HS-5 (cell line): Measurements from ENCODE around the gene LTBP1.
A peak's percentile ranks its signal among the peaks of the same experiment; 100 is the strongest.

ENCODE experiments used
- DNase-seq: peaks from one replicate; pipeline ENCODE4 v3.0.0-alpha.2; 2012; ENCODE audit warnings: low read depth

LTBP1 gene

GRCh38 chr2:33115196-33115595, 168.4 kb downstream of the LTBP1 start:
- DNase-seq: no peak

DNA sequence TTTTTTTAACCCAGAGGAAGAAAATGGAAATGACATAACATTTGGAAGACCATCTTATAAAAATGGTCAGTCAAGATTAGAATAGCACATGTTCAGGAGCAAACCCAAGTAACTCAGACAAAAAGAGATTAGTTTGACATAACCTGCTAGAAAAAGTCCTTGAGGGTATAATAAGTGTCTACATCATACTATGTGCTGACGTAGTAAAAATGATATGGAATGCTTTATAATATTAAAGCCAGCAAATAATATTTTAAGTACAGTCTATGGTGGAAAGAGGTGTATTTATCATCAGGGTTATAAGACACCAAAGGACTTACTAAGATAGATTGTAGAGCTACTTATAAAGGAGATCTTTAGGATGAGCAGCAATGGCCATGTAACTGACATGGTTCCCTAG, 169.0 kb downstream of the LTBP1 start:
- no peak for DNase-seq

GRCh38 chr2:33116799-33117198, 170.0 kb downstream of the LTBP1 start:
- DNase-seq: no peak

GRCh38 chr2:33118651-33119050, 171.9 kb downstream of the LTBP1 start:
- no peak for DNase-seq

GRCh38 chr2:33121416-33121815, 174.7 kb downstream of the LTBP1 start:
- DNase-seq: no peak

DNA sequence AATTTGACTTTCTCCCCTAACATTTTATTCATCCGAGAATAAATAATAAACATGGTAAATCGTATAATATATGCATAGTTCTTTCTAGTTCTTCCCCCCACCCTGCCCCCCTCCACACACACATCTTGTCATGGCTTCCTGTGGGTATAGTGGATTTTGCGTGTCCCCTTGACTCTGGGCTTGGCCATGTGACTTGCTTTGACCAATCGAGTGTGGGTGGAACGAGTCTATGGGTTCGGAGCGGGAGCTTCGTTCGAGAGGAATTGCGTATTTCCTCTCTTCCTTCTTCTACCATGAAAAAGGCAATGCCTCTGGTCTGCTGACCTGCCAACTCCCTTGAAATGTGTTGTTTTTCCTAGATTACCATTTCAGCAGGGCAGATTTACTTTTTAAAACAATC, 175.2 kb downstream of the LTBP1 start:
- no peak for DNase-seq

DNA sequence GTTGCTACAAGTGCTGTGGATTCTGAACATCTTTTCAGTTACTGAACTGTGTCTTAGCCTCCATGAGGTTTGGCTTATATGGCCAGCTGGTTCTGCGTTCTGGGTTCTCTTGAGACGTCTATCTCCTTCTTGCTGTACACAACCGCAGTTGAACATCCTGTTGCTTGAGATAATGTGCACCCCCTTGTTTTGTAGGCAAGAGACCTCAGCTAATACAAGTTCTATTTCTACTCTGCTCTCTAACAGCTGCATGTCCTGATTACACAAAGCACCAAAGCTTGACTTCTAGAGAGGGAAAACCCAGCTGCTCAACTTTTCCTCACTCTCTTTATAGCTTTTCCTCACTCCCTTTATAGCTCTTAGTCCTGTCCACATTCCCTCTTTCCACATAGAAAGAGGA, 176.0 kb downstream of the LTBP1 start:
- DNase-seq: no peak

- DNase-seq: no peak
Observed at GRCh38 chr2:33123216-33123615, 176.5 kb downstream of the LTBP1 start.

DNA sequence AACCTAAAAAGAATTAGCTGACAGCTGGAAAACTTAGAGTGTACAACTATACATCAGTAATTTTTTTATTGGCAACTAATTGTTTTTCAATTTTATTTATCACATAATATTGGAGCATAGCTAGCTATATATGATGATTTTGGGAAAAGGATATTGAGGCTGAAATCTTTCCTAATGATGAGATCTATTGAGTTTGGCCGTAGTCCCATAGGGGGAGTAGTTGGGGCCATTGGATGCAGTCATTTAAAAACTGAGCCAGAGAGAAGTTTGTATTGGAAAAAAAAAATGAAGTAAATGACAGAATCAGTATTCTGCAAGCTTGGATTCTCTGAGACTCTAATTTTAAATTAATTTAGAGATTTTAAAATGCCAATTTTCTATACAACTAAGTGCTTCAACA, 179.8 kb downstream of the LTBP1 start:
- no peak for DNase-seq

- DNase-seq: no peak
Observed at GRCh38 chr2:33126958-33127357, 180.2 kb downstream of the LTBP1 start.

- no peak for DNase-seq
Observed at GRCh38 chr2:33129263-33130053, 182.7 kb downstream of the LTBP1 start.

DNA sequence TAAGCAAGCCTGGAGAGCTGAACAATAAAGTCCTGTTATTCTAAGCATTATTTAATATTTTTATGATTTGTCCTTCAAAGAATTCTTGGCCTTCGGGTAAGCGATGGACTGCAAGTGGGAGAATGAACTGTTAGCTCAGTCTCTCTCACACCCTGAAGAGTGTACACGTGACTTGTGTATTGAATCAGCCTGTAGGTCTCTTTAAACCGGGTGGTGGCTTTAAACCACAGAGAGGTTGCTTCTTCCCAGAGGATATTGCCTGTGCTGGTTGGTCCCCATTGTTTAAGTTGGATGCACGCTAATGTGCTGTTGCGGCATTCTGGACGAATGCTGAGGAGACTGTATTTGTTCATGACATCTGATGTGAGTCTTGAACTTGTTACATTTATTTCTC, 183.3 kb downstream of the LTBP1 start:
- DNase-seq: no peak

DNA sequence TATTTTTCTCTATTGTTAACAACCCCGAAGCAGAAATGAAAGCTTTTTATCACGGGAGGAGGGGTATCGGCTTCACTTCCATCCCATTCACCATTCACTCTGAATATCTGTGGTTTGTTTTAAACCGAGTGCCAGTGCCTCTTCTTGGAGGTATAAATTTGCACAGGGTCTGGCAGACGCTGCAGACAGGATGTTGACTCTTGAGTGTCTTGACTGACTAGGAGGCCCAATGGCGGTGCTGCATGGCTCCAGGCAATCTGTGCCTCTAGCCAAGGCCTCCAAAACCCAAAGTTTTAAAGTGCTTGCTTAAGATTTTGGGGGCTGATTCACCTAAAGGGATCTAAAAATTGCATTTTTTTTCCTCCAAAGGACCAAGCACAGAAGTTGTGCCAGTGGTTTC, 183.8 kb downstream of the LTBP1 start:
- DNase-seq: no peak

DNA sequence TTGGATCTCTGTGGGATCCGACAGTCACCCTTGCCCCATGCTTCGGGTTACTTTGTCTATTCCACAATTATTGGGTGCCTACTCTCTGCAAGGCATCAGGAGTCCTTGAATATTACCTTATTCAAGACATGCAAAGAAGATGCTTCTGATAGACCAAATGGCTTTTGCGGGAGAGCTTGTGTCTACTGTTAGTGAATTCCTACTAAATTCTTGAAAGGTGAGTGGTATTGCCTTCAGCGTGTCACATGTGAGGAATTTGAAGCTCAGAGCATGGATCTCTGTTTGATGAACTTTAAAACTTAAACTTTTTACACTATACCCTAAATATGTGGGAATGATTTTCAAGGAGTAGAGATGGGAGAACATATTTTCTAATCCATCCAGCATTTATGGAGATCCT, 184.4 kb downstream of the LTBP1 start:
- DNase-seq: peak; percentile 41

GRCh38 chr2:33131749-33132148, 185.0 kb downstream of the LTBP1 start:
- DNase-seq: no peak

DNA sequence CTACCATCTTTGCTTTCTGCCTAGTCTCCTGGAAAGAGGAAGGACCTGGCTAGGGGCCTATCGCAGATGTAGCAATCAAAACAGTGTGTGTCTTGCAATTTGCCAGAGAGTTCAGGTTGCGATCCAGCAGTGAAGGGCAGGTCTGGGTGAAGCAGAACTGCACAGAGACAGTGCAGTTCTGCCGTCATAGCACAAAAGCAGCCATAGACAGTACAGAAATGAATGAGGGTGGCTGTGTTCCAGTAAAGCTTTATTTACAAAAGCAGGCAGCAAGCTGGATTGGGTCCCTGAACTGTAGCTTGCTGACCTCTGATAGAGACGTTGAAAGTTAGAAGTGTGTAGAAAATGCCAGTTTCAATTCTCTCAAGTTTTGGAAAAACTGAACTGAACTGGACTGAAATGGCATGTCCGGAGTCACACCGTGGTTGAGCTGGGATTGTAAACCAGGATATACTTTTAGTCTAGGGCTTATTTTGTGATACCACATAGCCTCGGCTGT, 186.8 kb downstream of the LTBP1 start:
- DNase-seq: no peak

DNA sequence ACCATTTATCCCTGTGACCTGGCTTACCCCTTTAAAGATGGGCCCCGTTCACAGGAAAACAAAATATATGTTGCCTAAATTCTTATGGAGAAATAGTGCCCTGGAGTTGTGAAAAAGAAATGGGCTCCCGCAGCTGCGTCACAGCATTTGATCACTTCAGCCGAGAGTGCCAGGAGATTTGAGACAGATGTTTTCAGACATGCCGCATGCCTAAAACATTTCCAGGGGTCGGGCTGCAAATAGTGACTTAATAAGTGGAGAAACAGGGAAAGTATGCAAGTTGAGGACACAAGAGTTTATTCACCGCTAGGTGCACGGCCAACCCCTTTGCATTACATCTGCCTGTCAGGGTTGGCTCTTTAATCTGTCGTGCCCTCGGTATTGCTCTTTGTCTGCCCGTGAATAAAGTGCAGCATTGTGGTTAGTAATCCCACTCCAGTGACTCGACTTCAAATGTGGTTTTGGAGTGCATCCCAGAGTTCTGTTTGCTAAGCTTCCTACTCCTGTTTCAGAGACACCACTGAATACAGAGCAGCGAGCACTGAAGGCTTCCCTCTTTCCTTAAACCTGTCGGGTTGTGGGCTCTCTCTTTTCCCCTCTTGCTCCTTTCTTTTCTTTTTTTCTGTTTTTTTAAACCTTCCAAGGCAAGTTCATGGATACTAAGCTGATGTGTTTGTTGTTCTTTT, 187.5 kb downstream of the LTBP1 start:
- peak; percentile 97 for DNase-seq

DNA sequence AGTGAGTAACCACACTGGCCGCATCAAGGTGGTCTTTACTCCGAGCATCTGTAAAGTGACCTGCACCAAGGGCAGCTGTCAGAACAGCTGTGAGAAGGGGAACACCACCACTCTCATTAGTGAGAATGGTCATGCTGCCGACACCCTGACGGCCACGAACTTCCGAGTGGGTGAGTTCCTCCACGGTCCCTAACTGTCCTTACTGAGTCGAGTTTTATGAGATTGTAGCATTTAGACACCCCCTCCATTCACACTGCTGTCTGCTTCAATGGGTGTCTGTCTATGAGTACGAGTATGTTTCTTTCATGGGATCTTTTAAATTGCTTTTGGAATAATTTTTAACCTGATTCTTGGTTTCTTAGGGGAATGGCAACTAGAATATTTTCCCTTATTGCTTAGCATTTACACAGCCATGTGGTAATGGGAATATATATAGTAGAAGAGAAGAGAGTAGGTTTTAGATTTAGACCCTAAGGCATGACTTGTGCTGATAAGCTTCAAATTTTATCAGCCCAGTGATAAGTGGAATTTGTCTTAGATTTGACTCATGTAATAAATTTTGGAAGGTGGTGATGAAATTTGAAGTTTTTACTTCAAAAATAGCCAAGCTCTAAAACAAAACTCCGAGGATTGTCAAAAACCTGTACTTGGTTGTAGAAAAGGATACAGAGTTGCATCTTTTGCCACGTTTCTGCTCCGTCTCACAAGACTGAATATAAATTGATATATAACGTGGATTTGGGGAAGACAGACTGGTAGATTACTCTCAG, 188.2 kb downstream of the LTBP1 start:
- no peak for DNase-seq

GRCh38 chr2:33135645-33136044, 188.9 kb downstream of the LTBP1 start:
- no peak for DNase-seq

GRCh38 chr2:33136056-33136455, 189.3 kb downstream of the LTBP1 start:
- DNase-seq: no peak

GRCh38 chr2:33136566-33136965, 189.8 kb downstream of the LTBP1 start:
- DNase-seq: no peak

- no peak for DNase-seq
Observed at GRCh38 chr2:33137331-33137730, 190.6 kb downstream of the LTBP1 start.

DNA sequence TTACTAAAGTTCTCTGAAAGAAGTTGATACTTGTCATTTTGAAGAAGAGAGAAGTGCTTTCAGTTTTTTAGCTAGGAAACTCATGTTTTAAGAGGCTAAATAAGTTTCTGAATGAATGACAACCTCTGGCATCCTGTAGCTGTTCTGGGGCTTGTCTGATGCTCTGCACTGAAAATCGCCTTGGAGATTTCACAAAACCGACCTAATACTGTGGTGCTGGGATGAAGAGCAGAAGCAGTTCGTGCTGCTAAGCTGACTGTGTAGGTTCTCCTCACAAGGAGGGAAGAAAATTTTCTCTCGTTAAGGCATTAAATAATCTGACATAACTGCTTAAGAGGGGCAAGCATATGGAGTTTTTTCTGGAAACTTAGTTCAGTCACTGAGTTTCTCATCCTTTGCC, 193.2 kb downstream of the LTBP1 start:
- DNase-seq: no peak
